Measurements from ENCODE around the gene FYN.

Gene FYN

DNA sequence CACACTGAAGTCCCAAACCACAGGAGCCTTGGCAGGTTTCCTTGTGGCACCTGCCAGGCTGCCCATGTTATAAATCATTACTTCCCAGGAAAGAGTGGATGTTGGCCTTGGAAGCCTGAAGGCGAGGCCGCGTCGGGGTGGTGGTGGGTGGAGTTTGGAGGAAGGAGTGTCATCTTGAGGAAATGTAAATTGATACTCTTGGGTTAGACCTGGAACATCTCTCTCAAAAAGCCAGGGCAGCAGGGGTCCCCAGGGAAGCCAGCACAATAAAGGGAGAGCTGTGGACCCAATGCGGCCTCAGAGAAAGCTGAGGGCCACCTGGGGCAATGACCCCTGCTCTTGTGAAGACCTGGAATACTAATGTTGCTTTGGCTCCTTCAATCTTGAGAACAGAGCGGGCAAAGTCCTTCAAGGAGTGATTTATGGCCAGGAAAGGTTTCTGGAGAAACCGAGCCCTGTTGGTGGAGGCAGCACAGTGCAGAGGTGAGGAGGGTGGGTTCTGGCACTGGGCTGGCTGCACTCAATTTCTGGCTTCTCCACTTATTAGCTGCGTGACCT is 241.3 kb downstream of the FYN start:
- DNase-seq (ENCODE audit: low read depth in 3 of 3) = no peak

GRCh38 chr6:111631018-111631417 is 242.2 kb downstream of the FYN start:
- no peak for DNase-seq (ENCODE audit: low read depth in 3 of 3)

- no peak for DNase-seq (ENCODE audit: low read depth in 3 of 3)
Measured at GRCh38 chr6:111628142-111628850, 245.0 kb downstream of the FYN start.

- DNase-seq (ENCODE audit: low read depth in 3 of 3) = no peak
Measured at GRCh38 chr6:111626441-111626840, 246.8 kb downstream of the FYN start.

- no peak for DNase-seq (ENCODE audit: low read depth in 3 of 3)
Measured at GRCh38 chr6:111625461-111626391, 247.5 kb downstream of the FYN start.

GRCh38 chr6:111625099-111625416 is 248.2 kb downstream of the FYN start:
- no peak for DNase-seq (ENCODE audit: low read depth in 3 of 3)

DNA sequence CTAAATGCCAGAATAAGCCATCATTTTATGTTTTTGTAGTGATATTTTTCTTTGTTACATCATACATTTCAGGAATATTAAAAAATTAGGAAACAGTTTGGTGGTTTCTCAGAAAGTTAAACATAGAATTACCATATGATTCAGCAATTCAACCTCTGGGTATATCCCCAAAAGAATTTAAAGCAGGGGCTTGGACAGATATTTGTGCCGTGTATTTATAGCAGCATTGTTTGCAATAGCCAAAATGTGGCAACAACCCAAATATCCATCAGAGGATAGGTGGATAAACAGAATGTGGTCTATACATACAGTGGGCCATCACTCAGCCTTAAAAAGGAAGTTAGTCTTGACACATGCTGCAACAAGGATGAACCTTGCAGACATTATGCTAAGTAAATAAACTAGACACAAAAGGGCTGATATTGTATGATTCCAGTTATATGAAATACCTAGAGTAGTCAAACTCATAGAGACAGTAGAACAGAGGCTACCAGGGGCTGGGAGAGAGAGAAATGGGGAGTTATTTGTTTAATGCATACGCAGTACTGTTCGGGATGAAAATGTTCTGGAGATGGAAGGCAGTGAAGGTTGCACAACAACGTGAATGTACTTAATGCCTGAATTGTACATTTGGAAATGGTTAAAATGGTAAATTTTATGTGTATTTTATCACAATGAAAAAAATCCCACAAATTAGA is 248.7 kb downstream of the FYN start:
- DNase-seq (ENCODE audit: low read depth in 3 of 3) = no peak

DNA sequence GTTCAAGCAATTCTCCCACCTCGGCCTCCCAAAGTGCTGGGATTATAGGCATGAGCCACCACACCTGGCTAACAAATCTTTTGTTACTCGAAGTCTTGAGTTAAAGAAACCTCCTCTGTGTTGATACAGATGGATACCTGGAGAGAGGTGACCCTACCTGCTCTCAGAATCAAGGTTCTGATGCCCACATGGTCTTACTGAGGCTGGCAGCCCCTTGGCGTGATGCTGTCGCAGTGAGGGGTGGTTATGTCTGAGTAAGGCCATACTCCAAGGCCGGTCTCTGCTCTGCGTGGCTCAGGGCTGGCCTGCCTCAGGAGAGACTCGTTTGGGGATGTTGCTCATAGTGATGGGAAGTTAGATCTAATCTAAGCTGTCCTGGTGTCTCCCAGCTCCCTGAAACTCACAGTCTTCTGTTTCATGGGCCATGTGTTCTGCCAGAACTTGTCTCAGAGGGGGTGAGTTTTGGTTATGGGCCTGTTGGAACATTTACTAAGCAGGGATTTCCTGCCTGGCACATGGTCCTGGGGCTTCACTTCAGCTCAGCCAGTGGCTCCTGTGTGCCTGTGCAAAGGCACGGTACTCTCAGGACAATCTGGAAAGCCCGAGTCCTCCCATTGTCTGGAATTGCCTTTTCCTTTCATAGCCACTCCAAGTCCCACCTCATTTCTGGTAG is 250.1 kb downstream of the FYN start:
- DNase-seq (ENCODE audit: low read depth in 3 of 3) = no peak

DNA sequence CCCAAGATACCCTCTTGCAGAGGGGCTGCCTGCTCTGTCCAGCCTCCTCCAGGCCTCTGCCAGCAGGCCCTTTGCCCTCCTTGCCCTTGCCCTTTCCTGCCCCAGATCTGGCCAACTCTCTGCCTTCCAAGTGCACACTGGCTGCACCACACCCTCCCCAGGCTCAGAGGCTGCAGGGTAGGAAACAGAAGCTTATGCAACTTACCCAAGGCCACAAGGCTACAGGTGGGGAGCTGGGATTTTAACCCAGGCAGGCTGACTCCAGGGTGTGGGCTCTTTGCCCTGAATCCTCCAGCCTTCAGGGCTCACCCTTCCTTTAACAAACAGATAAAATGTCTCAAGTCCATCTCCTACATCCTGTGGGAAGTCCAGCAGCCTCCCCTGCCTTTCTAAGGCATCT is 253.1 kb downstream of the FYN start:
- DNase-seq (ENCODE audit: low read depth in 3 of 3) = no peak

GRCh38 chr6:111618407-111618806 is 254.8 kb downstream of the FYN start:
- DNase-seq (ENCODE audit: low read depth in 3 of 3) = no peak

DNA sequence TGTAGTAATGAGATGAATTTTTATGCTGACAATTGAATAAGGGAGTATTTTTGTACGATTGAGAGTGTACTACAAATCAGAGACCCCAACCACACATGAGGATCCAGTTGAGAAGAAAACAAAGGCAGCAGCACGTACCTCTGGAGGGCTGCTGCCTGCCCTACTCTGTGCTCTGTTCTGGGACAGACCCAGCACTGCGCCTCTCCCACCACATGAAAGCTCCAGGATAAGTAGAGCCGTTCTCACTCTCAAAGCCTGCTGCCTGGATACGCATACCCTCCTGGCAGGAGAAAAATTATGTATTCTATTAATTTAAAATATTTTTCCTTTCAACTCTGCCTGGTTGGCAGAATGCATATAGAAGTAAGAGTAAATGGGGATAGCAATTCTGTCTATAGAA is 256.1 kb downstream of the FYN start:
- DNase-seq (ENCODE audit: low read depth in 3 of 3) = no peak

DNA sequence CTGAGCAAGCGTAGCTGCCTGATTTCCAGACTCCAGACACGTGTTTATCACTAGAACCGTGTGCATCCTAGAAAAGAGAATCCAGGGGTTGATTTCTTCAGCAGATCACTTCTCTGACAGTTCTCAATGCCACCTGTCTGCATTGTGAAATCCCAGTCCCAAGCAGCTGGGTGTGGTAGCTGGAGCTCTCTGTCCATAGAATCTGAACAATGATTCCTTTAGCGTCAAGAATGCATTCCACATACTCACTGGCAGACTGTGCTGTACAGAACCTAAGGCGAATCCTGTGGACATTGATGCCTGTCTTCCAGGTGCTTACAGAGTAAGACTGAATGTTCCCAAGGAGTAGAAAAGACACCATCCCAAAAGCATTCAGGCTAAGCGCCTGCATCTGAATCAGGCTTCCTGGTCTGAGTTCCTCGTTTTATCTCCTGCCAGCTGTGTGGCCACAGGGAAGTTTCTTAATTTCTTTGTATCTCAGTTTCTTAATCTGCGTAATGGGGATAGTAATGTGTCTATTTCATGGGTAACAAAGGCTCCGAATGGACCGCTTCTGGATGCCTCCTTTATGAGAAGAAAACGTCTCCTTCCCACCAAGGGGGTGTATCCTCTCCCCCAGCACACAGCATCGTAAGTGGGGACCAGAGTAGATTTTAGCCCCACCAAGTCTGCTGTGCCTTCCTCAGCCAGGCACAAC is 257.2 kb downstream of the FYN start:
- no peak for DNase-seq (ENCODE audit: low read depth in 3 of 3)

DNA sequence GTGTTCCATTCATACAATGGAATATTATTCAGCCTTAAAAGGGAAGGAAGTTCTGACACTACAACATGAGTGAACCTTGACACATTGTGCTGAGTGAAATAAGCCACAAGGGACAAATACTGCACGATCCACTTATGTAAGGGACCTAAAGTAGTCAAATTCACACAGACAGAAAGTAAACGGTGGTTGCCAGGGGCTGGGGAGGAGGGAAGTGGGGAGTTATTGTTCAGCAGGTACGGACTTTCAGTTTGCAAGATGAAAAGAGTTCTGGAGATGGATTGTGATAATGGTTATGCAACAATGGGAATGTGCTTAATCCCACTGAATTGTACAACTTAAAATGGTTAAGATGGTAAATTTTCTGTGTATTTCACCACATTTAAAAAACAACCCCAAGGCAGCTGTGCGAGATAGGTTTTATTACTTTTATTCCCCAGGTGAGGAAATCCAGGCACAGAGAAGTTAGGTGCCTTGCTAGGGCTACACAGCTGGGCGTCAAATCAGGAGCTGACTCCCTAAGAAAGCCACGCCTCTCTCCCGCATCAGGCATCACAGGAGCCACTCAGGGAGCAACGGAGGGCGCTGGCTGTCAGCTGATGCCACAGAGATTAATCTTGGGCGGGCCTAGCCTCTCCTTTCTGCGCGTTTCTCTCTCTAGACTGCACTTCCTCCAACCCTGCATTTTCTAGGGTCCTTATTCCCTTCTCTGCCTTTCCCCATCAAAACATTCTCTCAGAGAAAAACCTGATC is 258.2 kb downstream of the FYN start:
- DNase-seq (ENCODE audit: low read depth in 3 of 3) = no peak

DNA sequence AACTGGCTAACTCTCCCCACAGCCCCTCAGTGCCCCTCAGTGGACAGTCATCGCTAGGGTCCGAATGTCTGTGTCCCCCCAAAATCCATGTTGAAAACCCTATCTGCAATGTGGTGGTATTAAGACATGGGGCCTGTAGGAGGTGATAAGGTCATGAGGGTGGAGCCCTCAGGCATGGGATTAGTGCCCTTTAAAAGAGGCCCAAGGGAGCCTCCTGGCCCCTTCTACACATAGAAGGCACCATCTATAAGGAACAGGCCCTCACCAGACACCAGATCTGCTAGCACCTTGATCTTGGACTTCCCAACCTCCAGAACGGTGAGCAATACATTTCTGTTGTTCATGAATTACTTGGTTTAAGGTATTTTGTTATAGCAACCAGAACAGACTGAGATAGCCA is 260.9 kb downstream of the FYN start:
- DNase-seq (ENCODE audit: low read depth in 3 of 3) = no peak

- no peak for DNase-seq (ENCODE audit: low read depth in 3 of 3)
Measured at GRCh38 chr6:111610548-111611172, 262.6 kb downstream of the FYN start.
